GM12878 (cell line): ENCODE data around the gene OLIG3. TPM values are rescaled to one million over a fixed set of nuclear protein-coding genes. Genes with fewer than 3 reads are reported as not detected.

Source experiments
- ATAC-seq: fragments of 200-7000 bp; cut with Tn5 transposase; 3 replicates; pipeline ENCODE4 v1.9.1; 2020; ENCODE audit warnings: mild to moderate bottlenecking, moderate library complexity
- BruUV-seq: library from RNA; stranded (reverse); fragments of 400-500 nt; replicated peaks from 2 replicates; lab custom pipeline; 2021; lab: Mats Ljungman, UMichigan
- CTCF ChIA-PET: fragments of 300-600 bp; sonication (Branson Sonifier 250); formaldehyde crosslinking; extraction: SDS; loops from one replicate; lab custom pipeline; 2021; ENCODE audit warnings: inconsistent platforms; lab: Yijun Ruan, JAX
- POLR2A ChIA-PET: fragments of 350-600 bp; formaldehyde crosslinking; extraction: SDS; loops from one replicate; lab custom pipeline; 2021; ENCODE audit warnings: inconsistent platforms; lab: Charles Lee
- RAD21 ChIA-PET: fragments of 300-600 bp; sonication (Branson Sonifier 250); formaldehyde crosslinking; loops from one replicate; lab custom pipeline; 2023; ENCODE audit warnings: antibody characterized with exemption; ENCODE audit not compliant: unreplicated experiment; lab: Charles Lee
- SMC1A ChIA-PET: fragments of 300-600 bp; sonication (Branson Sonifier 250); formaldehyde crosslinking; loops from one replicate; lab custom pipeline; 2023; ENCODE audit not compliant: unreplicated experiment, uncharacterized antibody; lab: Charles Lee
- DNase-seq: peaks from one replicate; pipeline ENCODE4 v3.0.0-alpha.2; 2011; ENCODE audit warnings: low read depth, low spot score
- FAIRE-seq: peaks from 3 replicates; lab custom pipeline; 2011; peaks lifted over from hg19 to GRCh38; lab: Jason Lieb, UNC
- H2AFZ ChIP-seq: 2 replicates; pipeline ENCODE4 v1.6.0; 2011; ENCODE audit warnings: low read depth, low read length, control low read depth; ENCODE audit not compliant: control insufficient read depth
- H3K27ac ChIP-seq: 2 replicates; pipeline ENCODE4 v1.5.1; 2011; ENCODE audit warnings: control low read depth; ENCODE audit not compliant: control insufficient read depth, insufficient read depth
- H3K27me3 ChIP-seq, 2 experiments: replicated peaks in 1 of 2; 2 replicates each; pipeline versions ENCODE4 v1.6.0 to v1.6.1; 2011; ENCODE audit warnings: low read length in 1 of 2; ENCODE audit not compliant: control insufficient read depth in 2 of 2, insufficient read depth in 2 of 2
- H3K36me3 ChIP-seq, 2 experiments: 2 replicates each; pipeline ENCODE4 v1.5.1; 2011; ENCODE audit warnings: low read length in 1 of 2; ENCODE audit not compliant: control insufficient read depth in 2 of 2, insufficient read depth in 2 of 2
- H3K4me1 ChIP-seq: 2 replicates; pipeline ENCODE4 v1.6.1; 2011; ENCODE audit warnings: mild to moderate bottlenecking, low read length, moderate library complexity, mixed read lengths; ENCODE audit not compliant: control insufficient read depth, insufficient read depth
- H3K4me2 ChIP-seq: 2 replicates; pipeline ENCODE4 v1.6.0; 2011; ENCODE audit warnings: control low read depth; ENCODE audit not compliant: control insufficient read depth, insufficient read depth
- H3K4me3 ChIP-seq: fragments of 200-600 bp; sonication (generic); 2 replicates; pipeline ENCODE4 v1.5.1; 2016
- H3K79me2 ChIP-seq: 2 replicates; pipeline ENCODE4 v1.6.0; 2011; ENCODE audit warnings: low read length; ENCODE audit not compliant: control insufficient read depth, insufficient read depth
- H3K9ac ChIP-seq: 2 replicates; pipeline ENCODE4 v1.8.0; 2011; ENCODE audit warnings: low read length, control low read depth, mixed read lengths; ENCODE audit not compliant: control insufficient read depth, insufficient read depth
- H3K9me3 ChIP-seq: replicated peaks from 3 replicates; pipeline ENCODE4 v1.5.1; 2011; ENCODE audit warnings: mild to moderate bottlenecking, low read length; ENCODE audit not compliant: control insufficient read depth, insufficient read depth
- H4K20me1 ChIP-seq: 2 replicates; pipeline ENCODE4 v1.6.0; 2011; ENCODE audit not compliant: control insufficient read depth, insufficient read depth
- CBX5 ChIP-seq: sonication (generic); IDR thresholded peaks from 2 replicates; pipeline ENCODE4 v1.6.1; 2016; ENCODE audit warnings: low read depth, moderate library complexity, mild to moderate bottlenecking, inconsistent platforms
- CTCF ChIP-seq, 3 experiments: IDR thresholded peaks in 2 of 3; conservative IDR thresholded peaks in 1 of 3; 2 replicates each; pipeline ENCODE4 v1.5.1; 2011; ENCODE audit warnings: low read depth in 3 of 3, low read length in 3 of 3, mild to moderate bottlenecking in 3 of 3, control low read depth in 2 of 3, moderate library complexity in 2 of 3, inconsistent platforms in 1 of 3, mixed read lengths in 1 of 3; ENCODE audit not compliant: control insufficient read depth in 2 of 3, insufficient read depth in 1 of 3; ENCODE audit errors: extremely low read depth in 1 of 3
- DPF2 ChIP-seq: fragments of 450-650 bp; IDR thresholded peaks from 2 replicates; pipeline ENCODE4 v1.6.1; 2017; ENCODE audit warnings: mild to moderate bottlenecking
- E2F8 ChIP-seq: fragments of 450-650 bp; IDR thresholded peaks from 2 replicates; pipeline ENCODE4 v1.6.1; 2018; ENCODE audit warnings: mild to moderate bottlenecking, low read depth, moderate library complexity; ENCODE audit not compliant: partially characterized antibody
- HCFC1 ChIP-seq: fragments of 150-350 bp; IDR thresholded peaks from 2 replicates; pipeline ENCODE4 v1.6.1; 2014; ENCODE audit warnings: low read length
- LARP7 ChIP-seq: fragments of 450-650 bp; IDR thresholded peaks from 2 replicates; pipeline ENCODE4 v1.6.1; 2017; ENCODE audit warnings: mild to moderate bottlenecking
- MTA3 ChIP-seq: IDR thresholded peaks from 2 replicates; pipeline ENCODE4 v1.6.1; 2012; ENCODE audit warnings: low read length, inconsistent platforms, borderline replicate concordance
- NBN ChIP-seq: fragments of 450-650 bp; IDR thresholded peaks from 2 replicates; pipeline ENCODE4 v1.6.1; 2016
- RELA ChIP-seq: fragments of 450-650 bp; IDR thresholded peaks from 2 replicates; pipeline ENCODE4 v1.8.0; 2014; ENCODE audit warnings: borderline replicate concordance; ENCODE audit not compliant: partially characterized antibody
- SREBF1 ChIP-seq: IDR thresholded peaks from 2 replicates; pipeline ENCODE4 v1.6.1; 2012; ENCODE audit warnings: mild to moderate bottlenecking, low read length
- ZNF384 ChIP-seq: IDR thresholded peaks from 2 replicates; pipeline ENCODE4 v1.6.1; 2012; ENCODE audit warnings: low read depth, mild to moderate bottlenecking, low read length, improper control_type of control experiment, borderline replicate concordance
- ZNF687 ChIP-seq: fragments of 450-650 bp; IDR thresholded peaks from 2 replicates; pipeline ENCODE4 v1.6.1; 2017; ENCODE audit warnings: mild to moderate bottlenecking, moderate library complexity
- WGBS: methylation state at CpG from one replicate; pipeline ENCODE4 v1.1.6; 2016; ENCODE audit warnings: low lambda C conversion rate; ENCODE audit not compliant: insufficient replicate concordance, insufficient coverage; ENCODE audit errors: missing lambda C conversion rate; 5-methylcytosine and 5-hydroxymethylcytosine counted together
- in situ Hi-C: fragments of 300-500 bp; cut with MboI; formaldehyde crosslinking; loops from 9 replicates; pipeline ENCODE4 v1.14.3; 2018; ENCODE audit warnings: mixed read lengths
- intact Hi-C: fragments of 100-400 bp; cut with micrococcal nuclease; formaldehyde crosslinking; loops from one replicate; pipeline ENCODE4 v1.14.2; 2022; ENCODE audit not compliant: unreplicated experiment
- polyA plus RNA-seq, 11 experiments: library from polyadenylated mRNA; depleted of rRNA in 4 of 11; unstranded in 6 of 11; stranded (reverse) in 5 of 11; fragments of >200 nt; fragmentation: Nextera tagmentation in 4 of 11; fragmentation: Illumina TruSeq in 1 of 11; extraction: Ambion mirVana in 4 of 11; extraction: Trizol in 1 of 11; gene quantifications; 1 replicate in 1 of 11; 2 replicates in 10 of 11; pipeline versions ENCODE4 v1.2.1 to v1.2.3, GENCODE V29; 2011 to 2016; ENCODE audit warnings: inconsistent platforms in 2 of 11, missing spikeins in 2 of 11, low read depth in 1 of 11
- total RNA-seq, 4 experiments: library from RNA; depleted of rRNA in 3 of 4; stranded (reverse); fragments of >200 nt in 3 of 4; fragmentation: Illumina TruSeq in 1 of 4; extraction: Trizol in 1 of 4; gene quantifications; 2 replicates each; pipeline versions ENCODE4 v1.2.1 to v1.2.3, GENCODE V29; 2013 to 2021

Gene OLIG3
- total and polyA plus RNA-seq, 10 of the 15 experiments (the other 5 are each of a cell fraction or from before 2014, with no cell fraction given): not detected

GRCh38 chr6:137530404-137530803, 36.2 kb upstream of the OLIG3 start:
- peaks cover 0 to 3% of the 10 kb centered on the region in 2 experiments; a peak in 2 of 4 replicates for H3K27me3 ChIP-seq
- SMC1A ChIA-PET: interaction anchor here (0.8 kb wide), 1 partner anchor 151 kb away, joined by 4 read pairs; no protein-coding TSS in a partner anchor
- in situ Hi-C loops: no loop called here
- no peaks in the 10 kb centered on the region; the same call in 1 of the 3 replicates for H3K9me3 ChIP-seq
- no peak for TF ChIP-seq MTA3
- TF ChIP-seq CTCF (IDR thresholded peaks at IDR 0.05 in 2 of 3, conservative IDR thresholded peaks at IDR 0.05 in 1 of 3; ENCODE audit: control insufficient read depth in 2 of 3, extremely low read depth in 1 of 3, insufficient read depth in 1 of 3, low read depth in 3 of 3, low read length in 3 of 3): no peak
- no peak for TF ChIP-seq NBN
- no peak for TF ChIP-seq DPF2
- TF ChIP-seq ZNF384: no peak
- no peak for TF ChIP-seq LARP7
- TF ChIP-seq SREBF1: no peak
- TF ChIP-seq CBX5: no peak
- TF ChIP-seq HCFC1: no peak
- TF ChIP-seq ZNF687: no peak
- TF ChIP-seq E2F8: no peak
- TF ChIP-seq RELA: no peak
- FAIRE-seq (no peak), ATAC-seq (no peak), DNase-seq (no peak)
- 31% methylated on average over 1 of the region's 1 CpG for WGBS
- no peak overlapping the region for H3K4me2 ChIP-seq
- no peaks in the 10 kb centered on the region for H3K4me1 ChIP-seq
- H3K36me3 ChIP-seq: no peaks in the 10 kb centered on the region
- H2AFZ ChIP-seq: no peak overlapping the region
- no peak overlapping the region for H3K27ac ChIP-seq
- H4K20me1 ChIP-seq: no peaks in the 10 kb centered on the region
- H3K4me3 ChIP-seq: no peak overlapping the region
- H3K79me2 ChIP-seq: no peaks in the 10 kb centered on the region
- BruUV-seq: no TSS peak
- CTCF ChIA-PET: interaction anchor here (0.9 to 1.1 kb wide), 2 partner anchors 46 to 47 kb away, joined by 3 read pairs; no protein-coding TSS in a partner anchor
- no peak overlapping the region for H3K9ac ChIP-seq
- intact Hi-C loops: no loop called here
- RAD21 ChIA-PET: no interaction called here
- POLR2A ChIA-PET: no interaction called here
